Right lobe of liver (tissue), 6 donors: ENCODE data around the gene SPP2. TPM values are rescaled to one million over a fixed set of nuclear protein-coding genes. Genes with fewer than 3 reads are reported as not detected.
A peak's percentile ranks its signal among the peaks of the same experiment; 100 is the strongest.

Experiments
- ATAC-seq, 4 donors: fragments of 200-7000 bp; cut with Tn5 transposase; one replicate each; pipeline ENCODE4 v1.9.1; 2020; ENCODE audit warnings: mild to moderate bottlenecking in 4 of 4, moderate library complexity in 4 of 4
- DNase-seq, 3 donors: peaks; one replicate each; pipeline ENCODE4 v3.0.0-alpha.2; 2020
- H3K27ac ChIP-seq, 3 donors: fragments of 200-600 bp; one replicate each; pipeline ENCODE4 v1.8.0; 2022
- H3K27me3 ChIP-seq, 2 donors: fragments of 200-600 bp; one replicate each; pipeline ENCODE4 v1.8.0; 2022
- H3K36me3 ChIP-seq, 4 donors: fragments of 200-600 bp; sonication (generic) in 1 of 4; one replicate each; pipeline versions ENCODE4 v1.5.1 to v1.8.0; 2017 to 2022; ENCODE audit warnings: control low read depth in 1 of 4
- H3K4me1 ChIP-seq, 4 donors: fragments of 200-600 bp; sonication (generic) in 1 of 4; one replicate each; pipeline versions ENCODE4 v1.5.1 to v1.8.0; 2017 to 2022; ENCODE audit warnings: control low read depth in 1 of 4
- H3K4me3 ChIP-seq, 3 donors: fragments of 200-600 bp; one replicate each; pipeline ENCODE4 v1.8.0; 2022
- H3K9me3 ChIP-seq, 4 donors: fragments of 200-600 bp; sonication (generic) in 1 of 4; one replicate each; pipeline versions ENCODE4 v1.5.1 to v1.8.0; 2017 to 2022; ENCODE audit warnings: control low read depth in 1 of 4
- POLR2A ChIP-seq: fragments of 450-650 bp; IDR thresholded peaks from one replicate; pipeline ENCODE4 v1.6.1; 2017; ENCODE audit warnings: antibody characterized with exemption, mild to moderate bottlenecking
- WGBS: methylation state at CpG from one replicate; pipeline ENCODE4 v1.1.6; 2018; ENCODE audit warnings: low coverage, low lambda C conversion rate; ENCODE audit not compliant: insufficient coverage; ENCODE audit errors: missing lambda C conversion rate; 5-methylcytosine and 5-hydroxymethylcytosine counted together
- intact Hi-C, 2 donors: fragments of 100-400 bp; cut with DNase I; formaldehyde crosslinking; loops; one replicate each; pipeline versions ENCODE4 v1.11.2 to v1.14.1; 2022
- total RNA-seq, 6 experiments: library from RNA; depleted of rRNA in 2 of 6; stranded (reverse); fragments of >200 nt in 2 of 6; fragmentation: NEBNext Ultra II Directional in 3 of 6; extraction: Animal tissue kit (Norgen Biotek cat#: 25700) in 3 of 6; gene quantifications; one replicate each; pipeline versions ENCODE4 v1.1.0 to v1.2.4, GENCODE V29; 2016 to 2023
- TF ChIP-seq, protein P1 (sequence below), 4 donors: fragments of 200-600 bp in 3 of 4; fragments of 450-650 bp in 1 of 4; IDR thresholded peaks; one replicate each; pipeline versions ENCODE4 v1.5.1 to v1.8.0; 2016 to 2022; ENCODE audit warnings: antibody characterized with exemption in 4 of 4, mild to moderate bottlenecking in 2 of 4
- donor health status: DM: no; HTN: yes; CAD: no.
- donor health status: DM: no; HTN: no; CAD: no.
- donor health status: DM: no; HTN: no; CAD: no.
- donor health status: DM: no; HTN: yes; CAD: no.
- donor health status: DM: no; HTN: yes; CAD: no.

The SPP2 gene
- total RNA-seq, 6 experiments from 2014 or later, result 31.9 to 177 (median 70.2) TPM

DNA sequence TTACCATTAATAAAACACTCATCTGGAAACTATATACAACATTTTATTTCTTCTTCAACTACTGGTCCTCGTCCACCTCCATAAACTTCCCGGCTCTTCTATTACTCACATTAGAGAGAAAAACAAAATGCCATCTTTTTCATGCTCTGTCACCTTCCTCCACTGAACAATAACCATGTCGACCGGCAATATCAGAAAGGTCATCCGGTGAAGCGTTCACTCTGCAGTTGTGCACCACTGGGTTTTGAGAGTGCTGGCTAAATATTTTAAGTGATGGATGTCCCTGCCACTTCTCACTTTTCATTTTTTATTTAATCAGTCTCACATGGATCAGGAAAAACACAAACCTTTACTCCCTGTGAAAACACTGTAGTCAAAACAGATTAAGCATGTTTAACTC is 48.2 kb downstream of the SPP2 start:
- Histone ChIP-seq H3K36me3 (no peaks in the 10 kb centered on the region), H3K9me3 (no peaks in the 10 kb centered on the region), H3K27ac (no peak overlapping the region), H3K27me3 (no peaks in the 10 kb centered on the region), H3K4me1 (no peaks in the 10 kb centered on the region), H3K4me3 (no peak overlapping the region)
- intact Hi-C loops, result no loop called here
- TF ChIP-seq, protein P1, sequence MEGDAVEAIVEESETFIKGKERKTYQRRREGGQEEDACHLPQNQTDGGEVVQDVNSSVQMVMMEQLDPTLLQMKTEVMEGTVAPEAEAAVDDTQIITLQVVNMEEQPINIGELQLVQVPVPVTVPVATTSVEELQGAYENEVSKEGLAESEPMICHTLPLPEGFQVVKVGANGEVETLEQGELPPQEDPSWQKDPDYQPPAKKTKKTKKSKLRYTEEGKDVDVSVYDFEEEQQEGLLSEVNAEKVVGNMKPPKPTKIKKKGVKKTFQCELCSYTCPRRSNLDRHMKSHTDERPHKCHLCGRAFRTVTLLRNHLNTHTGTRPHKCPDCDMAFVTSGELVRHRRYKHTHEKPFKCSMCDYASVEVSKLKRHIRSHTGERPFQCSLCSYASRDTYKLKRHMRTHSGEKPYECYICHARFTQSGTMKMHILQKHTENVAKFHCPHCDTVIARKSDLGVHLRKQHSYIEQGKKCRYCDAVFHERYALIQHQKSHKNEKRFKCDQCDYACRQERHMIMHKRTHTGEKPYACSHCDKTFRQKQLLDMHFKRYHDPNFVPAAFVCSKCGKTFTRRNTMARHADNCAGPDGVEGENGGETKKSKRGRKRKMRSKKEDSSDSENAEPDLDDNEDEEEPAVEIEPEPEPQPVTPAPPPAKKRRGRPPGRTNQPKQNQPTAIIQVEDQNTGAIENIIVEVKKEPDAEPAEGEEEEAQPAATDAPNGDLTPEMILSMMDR (IDR thresholded peaks at IDR 0.05), result no peak
- no peak for TF ChIP-seq POLR2A
- 85% methylated on average over 6 of the region's 6 CpGs for WGBS
- ATAC-seq (no peak), DNase-seq (no peak)

DNA sequence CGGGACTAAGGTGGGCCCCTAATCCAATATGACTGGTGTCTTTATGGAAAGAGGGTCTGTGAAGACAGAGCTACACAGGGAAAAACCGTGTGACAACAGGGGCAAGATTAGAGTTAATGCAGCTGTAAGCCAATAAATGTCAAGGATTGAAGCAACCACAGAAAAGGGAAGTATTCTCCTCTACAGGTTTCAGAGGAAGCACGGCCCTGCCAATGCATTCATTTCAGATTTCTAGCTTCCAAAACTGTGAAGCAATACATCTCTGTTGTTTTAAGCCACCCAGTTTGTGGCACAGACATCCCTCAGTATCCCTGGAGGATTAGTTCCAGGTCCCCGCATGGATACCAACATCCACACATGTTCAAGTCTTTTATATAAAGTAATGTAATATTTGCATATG is 48.8 kb downstream of the SPP2 start:
- Histone ChIP-seq H3K4me1 (no peaks in the 10 kb centered on the region), H3K4me3 (no peak overlapping the region), H3K9me3 (no peaks in the 10 kb centered on the region), H3K27me3 (no peaks in the 10 kb centered on the region), H3K36me3 (no peaks in the 10 kb centered on the region), H3K27ac (no peak overlapping the region)
- ATAC-seq, result no peak
- TF ChIP-seq, protein P1 (IDR thresholded peaks at IDR 0.05), result no peak
- no peak for TF ChIP-seq POLR2A
- WGBS, result 36% methylated on average over 4 of the region's 4 CpGs
- no peak for DNase-seq
- intact Hi-C loops, result no loop called here

DNA sequence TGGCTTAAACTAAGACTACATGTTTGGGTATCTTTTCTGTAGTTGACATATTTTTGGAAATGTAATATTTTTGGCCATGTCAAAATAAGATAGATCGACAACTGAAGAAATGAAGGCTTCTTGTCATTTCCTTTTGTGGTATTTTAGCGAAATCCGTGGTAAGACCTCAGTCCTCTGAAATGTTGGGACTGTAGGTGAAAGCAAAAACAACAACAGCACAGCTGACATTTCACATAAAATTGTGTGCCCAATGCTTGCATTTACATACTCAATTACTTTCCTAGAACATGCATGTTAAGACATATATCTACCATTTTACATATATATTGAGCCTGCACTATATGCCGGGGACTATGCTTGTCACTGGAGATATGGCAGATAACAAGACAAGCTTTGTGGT is 50.2 kb downstream of the SPP2 start:
- TF ChIP-seq POLR2A, result no peak
- TF ChIP-seq, protein P1 (IDR thresholded peaks at IDR 0.05), result no peak
- H3K9me3 ChIP-seq, result no peaks in the 10 kb centered on the region
- H3K4me3 ChIP-seq, result no peak overlapping the region
- no peaks in the 10 kb centered on the region for H3K36me3 ChIP-seq
- H3K4me1 ChIP-seq, result no peaks in the 10 kb centered on the region
- DNase-seq (no peak), ATAC-seq (no peak)
- WGBS, result 66% methylated on average over 4 of the region's 4 CpGs
- H3K27ac ChIP-seq, result no peak overlapping the region
- intact Hi-C loops, result no loop called here
- no peaks in the 10 kb centered on the region for H3K27me3 ChIP-seq

DNA sequence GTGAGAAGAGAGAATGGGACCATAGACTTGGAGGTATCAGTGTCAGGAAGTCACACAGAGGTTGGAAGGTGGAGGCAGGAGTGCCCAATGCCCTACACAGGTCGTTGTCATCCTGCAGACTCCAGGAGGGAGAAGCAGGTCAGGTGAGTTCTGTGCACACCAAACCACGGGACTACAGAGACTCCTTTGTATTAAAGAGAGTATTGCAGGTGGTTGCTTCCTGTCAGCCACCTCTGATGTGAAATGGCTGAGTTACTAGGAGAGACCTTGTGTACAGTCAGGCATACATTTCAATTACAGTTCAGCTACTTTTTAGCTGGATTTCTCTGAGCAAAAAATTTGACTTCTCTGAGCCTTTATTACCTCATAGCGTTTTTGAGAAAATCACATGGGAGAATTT is 51.6 kb downstream of the SPP2 start:
- H3K4me1 ChIP-seq, result no peaks in the 10 kb centered on the region
- no peak overlapping the region for H3K4me3 ChIP-seq
- DNase-seq (no peak), ATAC-seq (peak; percentile 72 to 90 (median 77))
- H3K27me3 ChIP-seq, result no peaks in the 10 kb centered on the region
- intact Hi-C loops, result no loop called here
- TF ChIP-seq, protein P1 (IDR thresholded peaks at IDR 0.05), result peak in 3 of 4 donors; percentile 8 to 19 (median 10)
- no peak for TF ChIP-seq POLR2A
- 63% methylated on average over 2 of the region's 3 CpGs for WGBS
- H3K27ac ChIP-seq, result no peak overlapping the region
- H3K9me3 ChIP-seq, result no peaks in the 10 kb centered on the region
- H3K36me3 ChIP-seq, result no peaks in the 10 kb centered on the region

DNA sequence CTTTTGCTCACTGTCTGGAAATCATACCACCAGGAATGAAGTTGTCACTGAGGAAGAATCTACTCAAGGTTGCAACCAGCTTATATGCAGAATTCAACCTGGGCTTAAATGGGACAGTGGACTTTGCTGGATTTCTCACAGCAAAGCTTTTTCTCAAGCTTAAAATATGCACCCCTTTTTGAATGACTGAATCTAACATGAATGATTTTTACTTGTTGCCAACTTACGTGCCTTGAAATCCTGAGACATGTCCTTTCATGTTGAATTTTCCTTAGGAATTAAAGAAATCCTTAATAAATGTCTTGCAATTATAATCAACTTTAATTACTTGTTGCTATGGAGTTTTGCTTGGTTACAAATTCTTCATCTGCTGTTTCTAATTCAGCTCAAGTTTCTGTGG is 57.4 kb downstream of the SPP2 start:
- ATAC-seq (no peak), DNase-seq (no peak)
- H3K27me3 ChIP-seq, result no peaks in the 10 kb centered on the region
- no peaks in the 10 kb centered on the region for H3K9me3 ChIP-seq
- no peaks in the 10 kb centered on the region for H3K4me1 ChIP-seq
- intact Hi-C loops, result no loop called here
- no peak overlapping the region for H3K4me3 ChIP-seq
- H3K27ac ChIP-seq, result no peak overlapping the region
- 92% methylated on average over 1 of the region's 1 CpG for WGBS
- no peaks in the 10 kb centered on the region for H3K36me3 ChIP-seq
- TF ChIP-seq, protein P1 (IDR thresholded peaks at IDR 0.05), result no peak
- TF ChIP-seq POLR2A, result no peak
